Endodermal cell (in vitro differentiated cells): Measurements from ENCODE around the gene TTC22. TPM values are rescaled to one million over a fixed set of nuclear protein-coding genes. Genes with fewer than 3 reads are reported as not detected.

ENCODE experiments used
- DNase-seq: peaks from one replicate; pipeline ENCODE4 v3.0.0-alpha.2; 2017
- H3K27ac ChIP-seq: 2 replicates; pipeline ENCODE4 v1.5.1; 2013; ENCODE audit warnings: mild to moderate bottlenecking, low read depth, low read length, moderate library complexity
- H3K27me3 ChIP-seq: 2 replicates; pipeline ENCODE4 v1.6.1; 2013; ENCODE audit warnings: mild to moderate bottlenecking, low read length, moderate library complexity; ENCODE audit not compliant: insufficient read depth, control insufficient read depth, poor library complexity, severe bottlenecking
- H3K36me3 ChIP-seq: 2 replicates; pipeline ENCODE4 v1.7.0; 2013; ENCODE audit warnings: mild to moderate bottlenecking, low read length, moderate library complexity; ENCODE audit not compliant: control insufficient read depth, insufficient read depth
- H3K4me1 ChIP-seq: one replicate; pipeline ENCODE4 v1.7.0; 2013; ENCODE audit warnings: low read length; ENCODE audit not compliant: control insufficient read depth, insufficient read depth
- H3K4me3 ChIP-seq: 2 replicates; pipeline ENCODE4 v1.5.1; 2013; ENCODE audit warnings: mild to moderate bottlenecking, low read length, moderate library complexity
- H3K9ac ChIP-seq: 2 replicates; pipeline ENCODE4 v1.6.1; 2013; ENCODE audit warnings: mild to moderate bottlenecking, low read length, moderate library complexity; ENCODE audit not compliant: poor library complexity, severe bottlenecking; ENCODE audit errors: extremely low read depth
- H3K9me3 ChIP-seq: 2 replicates; pipeline ENCODE4 v1.6.1; 2013; ENCODE audit warnings: mild to moderate bottlenecking, low read length, moderate library complexity; ENCODE audit not compliant: control insufficient read depth
- H3K27ac Mint-ChIP-seq: 2 replicates; pipeline ENCODE4 v1.8.0; 2020; ENCODE audit warnings: mixed read lengths
- H3K27me3 Mint-ChIP-seq: 2 replicates; pipeline ENCODE4 v1.8.0; 2021; ENCODE audit warnings: mild to moderate bottlenecking, mixed read lengths; ENCODE audit not compliant: insufficient read depth
- H3K36me3 Mint-ChIP-seq: 2 replicates; pipeline ENCODE4 v1.8.0; 2020; ENCODE audit warnings: low read depth, mixed read lengths
- H3K4me1 Mint-ChIP-seq: 2 replicates; pipeline ENCODE4 v1.8.0; 2020; ENCODE audit warnings: mixed read lengths
- H3K4me3 Mint-ChIP-seq: 2 replicates; pipeline ENCODE4 v1.8.0; 2020; ENCODE audit warnings: mild to moderate bottlenecking, moderate library complexity, mixed read lengths
- H3K9me3 Mint-ChIP-seq: 2 replicates; pipeline ENCODE4 v1.8.0; 2020; ENCODE audit warnings: mild to moderate bottlenecking, mixed read lengths
- CTCF ChIP-seq: fragments of 200-600 bp; sonication (generic); conservative IDR thresholded peaks from 2 replicates; pipeline ENCODE4 v1.5.0; 2021; ENCODE audit warnings: antibody characterized with exemption, mild to moderate bottlenecking
- WGBS, 2 experiments: methylation state at CpG; one replicate each; pipeline versions ENCODE4 v1.1.5 to v1.1.7; 2013; ENCODE audit warnings: missing lambda C conversion rate in 2 of 2, mixed read lengths in 1 of 2; ENCODE audit not compliant: insufficient coverage in 1 of 2, insufficient read length in 1 of 2; 5-methylcytosine and 5-hydroxymethylcytosine counted together
- total RNA-seq, 2 donors: library from RNA; stranded (reverse); fragmentation: NEBNext Ultra II Directional in 1 of 2; extraction: Animal tissue kit (Norgen Biotek cat#: 25700) in 1 of 2; gene quantifications; 2 replicates in 1 of 2; 3 replicates in 1 of 2; pipeline ENCODE4 v1.2.1, GENCODE V29; 2021

TTC22 gene
- total RNA-seq, 2 donors from 2014 or later, result 0.44 to 0.53 TPM

- TF ChIP-seq CTCF, result no peak
- 87 to 91% methylated on average over 3 to 11 of the region's 11 CpGs for WGBS, 2 experiments
Measured at GRCh38 chr1:54787604-54788003, 13.5 kb downstream of the TTC22 start.

GRCh38 chr1:54786778-54787177 lies 14.3 kb downstream of the TTC22 start:
- no peak overlapping the region for H3K4me3 ChIP-seq
- H3K27ac ChIP-seq, result no peak overlapping the region
- peaks cover 19% of the 10 kb centered on the region for H3K27me3 ChIP-seq
- H3K27me3 Mint-ChIP-seq, result peaks cover 33% of the 10 kb centered on the region
- no peak for DNase-seq
- H3K27ac Mint-ChIP-seq, result no peak overlapping the region
- no peaks in the 10 kb centered on the region for H3K4me1 ChIP-seq
- WGBS, 2 experiments, result 90 to 100% methylated on average over 4 to 8 of the region's 8 CpGs
- no peaks in the 10 kb centered on the region for H3K36me3 ChIP-seq
- no peaks in the 10 kb centered on the region for H3K9me3 Mint-ChIP-seq
- TF ChIP-seq CTCF, result no peak
- no peak overlapping the region for H3K9ac ChIP-seq
- H3K36me3 Mint-ChIP-seq, result no peaks in the 10 kb centered on the region
- no peaks in the 10 kb centered on the region for H3K9me3 ChIP-seq
- peaks cover 13% of the 10 kb centered on the region for H3K4me1 Mint-ChIP-seq
- H3K4me3 Mint-ChIP-seq, result no peak overlapping the region

More at GRCh38 chr1:54787604-54788003, 13.5 kb downstream of the TTC22 start:
- DNase-seq, result no peak
- no peak overlapping the region for H3K4me3 Mint-ChIP-seq
- H3K4me1 Mint-ChIP-seq, result peaks cover 13% of the 10 kb centered on the region
- H3K36me3 Mint-ChIP-seq, result no peaks in the 10 kb centered on the region
- no peak overlapping the region for H3K9ac ChIP-seq
- no peak overlapping the region for H3K27ac ChIP-seq
- H3K4me1 ChIP-seq, result no peaks in the 10 kb centered on the region
- no peak overlapping the region for H3K27ac Mint-ChIP-seq
- no peaks in the 10 kb centered on the region for H3K9me3 ChIP-seq
- peaks cover 11% of the 10 kb centered on the region for H3K27me3 ChIP-seq
- H3K27me3 Mint-ChIP-seq, result peaks cover 25% of the 10 kb centered on the region
- H3K36me3 ChIP-seq, result no peaks in the 10 kb centered on the region
- H3K9me3 Mint-ChIP-seq, result no peaks in the 10 kb centered on the region
- H3K4me3 ChIP-seq, result no peak overlapping the region

GRCh38 chr1:54784066-54784465 lies 17.1 kb downstream of the TTC22 start:
- peaks cover 43% of the 10 kb centered on the region for H3K27me3 ChIP-seq
- H3K9ac ChIP-seq, result no peak overlapping the region
- H3K4me1 ChIP-seq, result no peaks in the 10 kb centered on the region
- Mint-ChIP-seq H3K9me3 (no peaks in the 10 kb centered on the region), H3K27ac (no peak overlapping the region), H3K4me1 (peaks cover 1% of the 10 kb centered on the region), H3K4me3 (no peak overlapping the region), H3K27me3 (peaks cover 58% of the 10 kb centered on the region), H3K36me3 (no peaks in the 10 kb centered on the region)
- H3K9me3 ChIP-seq, result no peaks in the 10 kb centered on the region
- H3K27ac ChIP-seq, result no peak overlapping the region
- no peak overlapping the region for H3K4me3 ChIP-seq
- DNase-seq, result no peak
- H3K36me3 ChIP-seq, result no peaks in the 10 kb centered on the region
- no peak for TF ChIP-seq CTCF
- WGBS, 2 experiments, result 100% methylated on average over 2 of the region's 2 CpGs; no CpG with 5 or more reads in 1 of the 2 experiments
